Stimulated activated naive CD4-positive, alpha-beta T cell (primary cell): Measurements from ENCODE around the gene SFPQ.
"Not testable (repeated sequence)": the region's sequence is repeated elsewhere in the genome, so short reads cannot be mapped to it uniquely, and the experiment has no call there.

Experiments
- DNase-seq, 6 experiments: peaks; one replicate each; lab custom pipeline; 2025; lab: John Stamatoyannopoulos, UW

The SFPQ gene

DNA sequence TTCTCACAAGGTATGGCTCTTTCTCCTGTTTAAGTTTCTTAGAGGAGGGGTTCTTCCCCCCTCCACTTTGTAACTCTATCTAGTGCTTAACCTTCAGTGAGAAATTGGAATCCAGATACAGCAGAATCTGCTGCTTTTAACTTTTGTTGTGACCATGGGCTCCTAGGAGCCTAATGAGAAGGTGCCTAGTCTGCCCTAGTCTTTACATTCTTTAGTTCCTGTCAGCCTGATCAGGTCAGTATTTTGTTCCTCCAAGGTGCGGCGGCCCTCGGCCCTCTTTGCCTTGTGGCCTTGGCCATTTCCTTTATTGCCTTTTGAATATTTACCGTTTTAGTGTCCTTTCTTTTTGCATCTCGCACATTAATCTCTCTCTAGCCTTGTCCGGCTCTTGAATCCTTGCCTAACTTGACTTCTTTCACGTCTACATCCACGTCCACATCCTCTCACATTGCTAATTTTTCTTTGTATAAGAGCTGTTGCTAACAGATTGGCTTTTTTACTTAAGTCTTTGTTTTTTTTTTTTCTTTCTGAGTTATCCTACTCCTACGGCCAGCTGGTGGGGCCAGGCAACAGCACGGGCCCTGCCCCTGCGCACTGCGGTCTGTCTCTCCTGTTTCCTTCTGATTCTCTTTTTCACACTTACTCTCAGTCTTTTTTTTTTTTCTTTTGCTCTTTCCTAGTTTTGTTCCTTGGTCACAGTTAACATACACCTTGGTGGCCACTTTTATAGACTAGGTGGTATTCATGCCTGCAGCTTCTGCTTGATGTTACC lies 49.0 kb downstream of the SFPQ start:
- DNase-seq = no peak

DNA sequence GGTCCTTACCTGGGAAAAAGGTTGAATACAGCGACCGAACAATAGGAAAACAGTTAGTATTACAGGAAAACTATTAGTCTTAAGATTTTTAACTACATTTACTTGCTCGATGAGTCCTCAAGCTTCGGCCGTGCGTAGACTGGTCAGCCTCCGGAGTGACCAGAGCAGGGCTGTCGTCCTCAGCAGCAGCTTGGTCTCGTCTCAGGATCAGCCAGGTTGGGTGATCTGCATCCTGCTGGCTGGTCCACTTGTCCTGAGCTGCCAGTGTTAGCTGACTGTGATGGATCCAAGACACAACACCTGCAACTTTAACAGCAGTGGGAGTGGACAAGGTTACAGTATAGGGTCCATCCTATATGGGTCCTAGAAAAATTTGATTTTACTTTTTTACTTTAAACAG lies 50.2 kb downstream of the SFPQ start:
- not testable (repeated sequence) for DNase-seq

DNA sequence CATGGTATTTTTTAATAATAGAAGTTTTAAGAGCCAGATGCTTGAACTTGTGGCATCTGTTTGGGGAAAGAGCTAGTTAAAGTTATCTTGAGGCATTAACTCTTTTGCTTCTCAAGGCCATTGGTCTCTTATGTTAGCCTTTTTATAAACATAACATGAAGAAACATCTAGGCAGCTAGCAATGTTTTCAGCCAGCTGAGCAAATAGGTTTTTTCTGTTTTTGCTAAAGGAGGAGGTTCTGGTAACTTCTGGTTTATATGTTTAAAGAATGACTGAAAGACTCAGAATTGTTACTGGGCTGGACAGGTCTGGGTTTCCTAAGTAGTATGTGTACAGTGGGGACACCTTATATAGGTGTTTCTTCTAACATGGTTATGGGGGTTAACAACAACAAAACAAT lies 50.7 kb downstream of the SFPQ start:
- DNase-seq = not testable (repeated sequence)

DNA sequence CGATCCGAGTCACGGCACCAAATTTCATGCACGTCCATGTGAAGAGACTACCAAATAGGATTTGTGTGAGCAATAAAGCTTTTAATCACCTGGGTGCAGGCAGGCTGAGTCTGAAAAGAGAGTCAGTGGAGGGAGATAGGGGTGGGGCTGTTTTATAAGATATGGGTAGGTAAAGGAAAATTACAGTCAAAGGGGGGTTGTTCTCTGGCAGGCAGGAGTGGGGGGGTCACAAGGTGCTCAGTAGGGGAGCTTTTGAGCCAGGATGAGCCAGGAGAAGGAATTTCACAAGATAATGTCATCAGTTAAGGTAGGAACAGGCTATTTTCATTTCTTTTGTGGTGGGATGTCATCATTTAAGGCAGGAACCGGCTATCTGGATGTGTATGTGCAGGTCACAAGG lies 55.4 kb downstream of the SFPQ start:
- DNase-seq = not testable (repeated sequence)

DNA sequence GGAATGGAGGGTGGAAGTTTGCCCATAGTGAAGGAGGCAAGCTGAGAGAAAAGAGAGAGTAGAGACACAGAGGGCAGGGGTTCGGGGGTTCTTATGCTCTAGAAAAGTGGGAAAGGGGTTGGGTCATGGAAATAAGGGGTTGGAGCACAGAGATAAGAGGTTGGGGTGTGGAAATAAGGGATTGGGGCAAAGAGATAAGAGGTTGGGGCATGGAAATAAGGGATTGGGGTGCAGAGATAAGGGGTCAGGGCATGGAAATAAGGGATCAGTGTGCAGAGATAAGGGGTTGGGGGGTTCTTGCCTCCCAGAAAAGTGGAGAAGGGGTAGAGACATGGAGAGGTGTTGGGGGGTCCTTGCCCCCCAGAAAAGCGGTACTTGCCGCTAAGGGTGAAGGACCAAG lies 56.2 kb downstream of the SFPQ start:
- DNase-seq = no peak
